SK-N-SH (cell line): Measurements from ENCODE around the gene ZKSCAN2. TPM values are rescaled to one million over a fixed set of nuclear protein-coding genes. Genes with fewer than 3 reads are reported as not detected.

Experiments
- CTCF ChIA-PET: fragments of 300-600, 350-600 bp; formaldehyde crosslinking; extraction: SDS; loops from one replicate; lab custom pipeline; 2021; lab: Yijun Ruan, JAX
- POLR2A ChIA-PET: fragments of 350-600 bp; sonication (Branson Sonifier 250); formaldehyde crosslinking; extraction: SDS; loops from one replicate; lab custom pipeline; 2020; ENCODE audit warnings: antibody characterized with exemption, inconsistent platforms; lab: Yijun Ruan, JAX
- DNase-seq: peaks from one replicate; pipeline ENCODE4 v3.0.0; 2012
- H2AFZ ChIP-seq: fragments of 200-600 bp; sonication (generic); 2 replicates; pipeline ENCODE4 v1.8.1; 2016; ENCODE audit warnings: antibody characterized with exemption, mild to moderate bottlenecking, low read depth
- H3F3A ChIP-seq: fragments of 200-600 bp; sonication (generic); replicated peaks from 2 replicates; pipeline ENCODE3; 2016; ENCODE audit warnings: antibody characterized with exemption, mild to moderate bottlenecking; ENCODE audit not compliant: insufficient read depth
- H3K27ac ChIP-seq, 2 experiments: fragments of 200-500 bp in 1 of 2; fragments of 200-600 bp in 1 of 2; sonication (Bioruptor generic) in 1 of 2; sonication (generic), shearing (Covaris generic) in 1 of 2; 2 replicates each; pipeline versions ENCODE4 v1.5.1 to v1.6.1; 2014 to 2016; ENCODE audit warnings: low read depth in 2 of 2, inconsistent platforms in 1 of 2, low read length in 1 of 2, mild to moderate bottlenecking in 1 of 2, mixed read lengths in 1 of 2
- H3K27me3 ChIP-seq: fragments of 200-600 bp; sonication (generic), shearing (Covaris generic); 2 replicates; pipeline ENCODE4 v1.6.1; 2016; ENCODE audit warnings: mixed run types; ENCODE audit not compliant: insufficient read depth
- H3K36me3 ChIP-seq, 2 experiments: fragments of 200-500 bp in 1 of 2; fragments of 200-600 bp in 1 of 2; sonication (Bioruptor generic) in 1 of 2; sonication (generic) in 1 of 2; replicated peaks in 1 of 2; 2 replicates each; pipeline versions ENCODE3 to v1.5.1; 2014 to 2016; ENCODE audit warnings: low read length in 1 of 2, mild to moderate bottlenecking in 1 of 2; ENCODE audit not compliant: insufficient read depth in 2 of 2, control insufficient read depth in 1 of 2
- H3K4me1 ChIP-seq, 2 experiments: fragments of 200-500 bp in 1 of 2; fragments of 200-600 bp in 1 of 2; sonication (Bioruptor generic) in 1 of 2; sonication (generic), shearing (Covaris generic) in 1 of 2; 2 replicates each; pipeline versions ENCODE4 v1.5.1 to v1.6.1; 2014 to 2016; ENCODE audit warnings: low read depth in 1 of 2, low read length in 1 of 2, mixed run types in 1 of 2; ENCODE audit not compliant: insufficient read depth in 2 of 2, control insufficient read depth in 1 of 2
- H3K4me2 ChIP-seq: fragments of 200-600 bp; sonication (generic), shearing (Covaris generic); 2 replicates; pipeline ENCODE4 v1.6.1; 2017; ENCODE audit warnings: mixed run types
- H3K4me3 ChIP-seq, 2 experiments: fragments of 200-500 bp in 1 of 2; fragments of 200-600 bp in 1 of 2; sonication (Bioruptor generic) in 1 of 2; sonication (generic), shearing (Covaris generic) in 1 of 2; 2 replicates each; pipeline versions ENCODE4 v1.5.1 to v1.8.1; 2014 to 2016; ENCODE audit warnings: low read depth in 2 of 2, inconsistent platforms in 1 of 2, low read length in 1 of 2, mild to moderate bottlenecking in 1 of 2, mixed read lengths in 1 of 2, moderate library complexity in 1 of 2
- H3K79me2 ChIP-seq: fragments of 200-600 bp; sonication (generic); 2 replicates; pipeline ENCODE4 v1.8.1; 2017; ENCODE audit warnings: mild to moderate bottlenecking; ENCODE audit not compliant: insufficient read depth
- H3K9ac ChIP-seq: fragments of 200-600 bp; sonication (generic); 2 replicates; pipeline ENCODE4 v1.6.1; 2017; ENCODE audit warnings: mixed run types
- H3K9me2 ChIP-seq: fragments of 200-600 bp; sonication (generic); 2 replicates; pipeline ENCODE4 v1.6.1; 2017; ENCODE audit warnings: mixed run types
- H3K9me3 ChIP-seq: fragments of 200-600 bp; sonication (generic); 2 replicates; pipeline ENCODE4 v1.6.1; 2017; ENCODE audit warnings: mixed run types, mild to moderate bottlenecking, moderate library complexity
- H4K20me1 ChIP-seq: fragments of 200-600 bp; sonication (generic); 2 replicates; pipeline ENCODE4 v1.6.1; 2017; ENCODE audit warnings: mild to moderate bottlenecking, mixed run types; ENCODE audit not compliant: insufficient read depth
- EP300 ChIP-seq, 2 experiments: IDR thresholded peaks; 2 replicates each; pipeline versions ENCODE4 v1.4.0 to v1.6.1; 2012; ENCODE audit warnings: borderline replicate concordance in 1 of 2, low read depth in 1 of 2, low read length in 1 of 2
- MAX ChIP-seq: IDR thresholded peaks from 2 replicates; pipeline ENCODE4 v1.4.0; 2012; ENCODE audit warnings: low read depth
- MEF2A ChIP-seq: IDR thresholded peaks from 2 replicates; pipeline ENCODE4 v1.4.0; 2012; ENCODE audit warnings: low read depth, borderline replicate concordance
- NRF1 ChIP-seq: IDR thresholded peaks from 2 replicates; pipeline ENCODE4 v1.6.1; 2012; ENCODE audit warnings: low read depth, mild to moderate bottlenecking, low read length
- TEAD4 ChIP-seq: IDR thresholded peaks from 2 replicates; pipeline ENCODE4 v1.4.0; 2012; ENCODE audit warnings: mild to moderate bottlenecking, borderline replicate concordance; ENCODE audit not compliant: insufficient read depth
- WGBS: methylation state at CpG from one replicate; pipeline ENCODE4 v1.1.6; 2017; ENCODE audit warnings: low lambda C conversion rate; 5-methylcytosine and 5-hydroxymethylcytosine counted together
- polyA plus RNA-seq, 3 experiments: library from polyadenylated mRNA; depleted of rRNA; stranded (reverse); fragments of >200 nt; gene quantifications; 2 replicates each; pipeline ENCODE4 v1.2.3, GENCODE V29; 2012
- TF ChIP-seq, protein P1 (sequence below): fragments of 200-600 bp; sonication (generic); IDR thresholded peaks from 2 replicates; pipeline ENCODE4 v1.6.1; 2017; ENCODE audit warnings: antibody characterized with exemption, mild to moderate bottlenecking, moderate library complexity
- TF ChIP-seq, protein P2 (sequence below): IDR thresholded peaks from 2 replicates; pipeline ENCODE4 v1.6.1; 2012; ENCODE audit warnings: mild to moderate bottlenecking, low read depth, low read length, moderate library complexity
- TF ChIP-seq, protein P3 (sequence below): IDR thresholded peaks from 2 replicates; pipeline ENCODE4 v1.4.0; 2012; ENCODE audit warnings: low read depth, borderline replicate concordance
- TF ChIP-seq, protein P4 (sequence below): fragments of 150-350 bp; IDR thresholded peaks from 2 replicates; pipeline ENCODE4 v1.6.1; 2017; ENCODE audit warnings: antibody characterized with exemption, low read length, low read depth, borderline replicate concordance

Gene ZKSCAN2
- polyA plus RNA-seq, 1 of the 3 experiments (the other 2 are of a cell fraction), result 1.6 TPM

DNA sequence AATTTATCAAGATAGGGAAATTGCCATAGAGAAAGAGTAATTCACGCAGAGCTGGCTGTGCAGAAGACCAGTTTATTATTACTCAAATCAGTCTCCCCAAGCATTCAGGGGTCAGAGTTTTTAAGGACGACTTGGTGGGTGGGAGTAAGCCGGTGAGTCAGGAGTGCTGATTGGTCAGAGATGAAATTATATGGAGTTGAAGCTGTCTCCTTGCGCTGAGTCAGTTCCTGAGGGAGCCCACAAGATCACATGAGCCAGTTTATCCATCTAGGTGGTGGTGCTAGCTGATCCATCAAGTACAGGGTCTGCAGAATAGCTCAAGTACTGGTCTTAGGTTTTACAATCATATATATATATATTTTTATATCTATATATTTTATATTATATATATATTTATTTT, 46.9 kb downstream of the ZKSCAN2 start (continued):
- TF ChIP-seq MAX, result no peak

DNA sequence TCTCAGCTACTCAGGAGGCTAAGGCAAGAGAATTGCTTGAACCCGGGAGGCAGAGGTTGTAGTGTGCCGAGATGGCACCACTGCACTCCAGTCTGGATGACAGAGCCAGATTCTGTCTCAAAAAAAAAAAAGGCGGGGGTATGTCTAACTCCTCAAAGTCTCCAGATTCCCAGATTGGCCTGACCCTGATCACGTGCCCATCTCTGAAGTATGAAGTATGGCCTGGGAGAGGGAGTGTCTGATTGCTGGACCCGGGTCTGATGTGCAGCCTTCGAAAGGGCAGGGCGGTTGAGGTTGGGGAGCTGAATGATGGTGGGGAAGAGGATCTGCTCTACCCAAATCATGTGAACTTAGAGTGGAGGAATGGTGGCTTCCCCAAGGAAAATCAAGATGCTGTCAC, 58.2 kb downstream of the ZKSCAN2 start:
- H3K4me1 ChIP-seq, result no peaks in the 10 kb centered on the region
- 76% methylated on average over 7 of the region's 7 CpGs for WGBS
- H3K36me3 ChIP-seq, result no peaks in the 10 kb centered on the region
- peaks cover 7% of the 10 kb centered on the region for H3F3A ChIP-seq
- TF ChIP-seq NRF1 (no peak), EP300 (IDR thresholded peaks at IDR 0.05; ENCODE audit: borderline replicate concordance in 1 of 2, low read depth in 1 of 2, low read length in 1 of 2) (no peak), MEF2A (no peak), TEAD4 (no peak)
- TF ChIP-seq, protein P1, sequence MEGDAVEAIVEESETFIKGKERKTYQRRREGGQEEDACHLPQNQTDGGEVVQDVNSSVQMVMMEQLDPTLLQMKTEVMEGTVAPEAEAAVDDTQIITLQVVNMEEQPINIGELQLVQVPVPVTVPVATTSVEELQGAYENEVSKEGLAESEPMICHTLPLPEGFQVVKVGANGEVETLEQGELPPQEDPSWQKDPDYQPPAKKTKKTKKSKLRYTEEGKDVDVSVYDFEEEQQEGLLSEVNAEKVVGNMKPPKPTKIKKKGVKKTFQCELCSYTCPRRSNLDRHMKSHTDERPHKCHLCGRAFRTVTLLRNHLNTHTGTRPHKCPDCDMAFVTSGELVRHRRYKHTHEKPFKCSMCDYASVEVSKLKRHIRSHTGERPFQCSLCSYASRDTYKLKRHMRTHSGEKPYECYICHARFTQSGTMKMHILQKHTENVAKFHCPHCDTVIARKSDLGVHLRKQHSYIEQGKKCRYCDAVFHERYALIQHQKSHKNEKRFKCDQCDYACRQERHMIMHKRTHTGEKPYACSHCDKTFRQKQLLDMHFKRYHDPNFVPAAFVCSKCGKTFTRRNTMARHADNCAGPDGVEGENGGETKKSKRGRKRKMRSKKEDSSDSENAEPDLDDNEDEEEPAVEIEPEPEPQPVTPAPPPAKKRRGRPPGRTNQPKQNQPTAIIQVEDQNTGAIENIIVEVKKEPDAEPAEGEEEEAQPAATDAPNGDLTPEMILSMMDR, result no peak
- TF ChIP-seq, protein P2, sequence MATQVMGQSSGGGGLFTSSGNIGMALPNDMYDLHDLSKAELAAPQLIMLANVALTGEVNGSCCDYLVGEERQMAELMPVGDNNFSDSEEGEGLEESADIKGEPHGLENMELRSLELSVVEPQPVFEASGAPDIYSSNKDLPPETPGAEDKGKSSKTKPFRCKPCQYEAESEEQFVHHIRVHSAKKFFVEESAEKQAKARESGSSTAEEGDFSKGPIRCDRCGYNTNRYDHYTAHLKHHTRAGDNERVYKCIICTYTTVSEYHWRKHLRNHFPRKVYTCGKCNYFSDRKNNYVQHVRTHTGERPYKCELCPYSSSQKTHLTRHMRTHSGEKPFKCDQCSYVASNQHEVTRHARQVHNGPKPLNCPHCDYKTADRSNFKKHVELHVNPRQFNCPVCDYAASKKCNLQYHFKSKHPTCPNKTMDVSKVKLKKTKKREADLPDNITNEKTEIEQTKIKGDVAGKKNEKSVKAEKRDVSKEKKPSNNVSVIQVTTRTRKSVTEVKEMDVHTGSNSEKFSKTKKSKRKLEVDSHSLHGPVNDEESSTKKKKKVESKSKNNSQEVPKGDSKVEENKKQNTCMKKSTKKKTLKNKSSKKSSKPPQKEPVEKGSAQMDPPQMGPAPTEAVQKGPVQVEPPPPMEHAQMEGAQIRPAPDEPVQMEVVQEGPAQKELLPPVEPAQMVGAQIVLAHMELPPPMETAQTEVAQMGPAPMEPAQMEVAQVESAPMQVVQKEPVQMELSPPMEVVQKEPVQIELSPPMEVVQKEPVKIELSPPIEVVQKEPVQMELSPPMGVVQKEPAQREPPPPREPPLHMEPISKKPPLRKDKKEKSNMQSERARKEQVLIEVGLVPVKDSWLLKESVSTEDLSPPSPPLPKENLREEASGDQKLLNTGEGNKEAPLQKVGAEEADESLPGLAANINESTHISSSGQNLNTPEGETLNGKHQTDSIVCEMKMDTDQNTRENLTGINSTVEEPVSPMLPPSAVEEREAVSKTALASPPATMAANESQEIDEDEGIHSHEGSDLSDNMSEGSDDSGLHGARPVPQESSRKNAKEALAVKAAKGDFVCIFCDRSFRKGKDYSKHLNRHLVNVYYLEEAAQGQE, result no peak
- TF ChIP-seq, protein P3, sequence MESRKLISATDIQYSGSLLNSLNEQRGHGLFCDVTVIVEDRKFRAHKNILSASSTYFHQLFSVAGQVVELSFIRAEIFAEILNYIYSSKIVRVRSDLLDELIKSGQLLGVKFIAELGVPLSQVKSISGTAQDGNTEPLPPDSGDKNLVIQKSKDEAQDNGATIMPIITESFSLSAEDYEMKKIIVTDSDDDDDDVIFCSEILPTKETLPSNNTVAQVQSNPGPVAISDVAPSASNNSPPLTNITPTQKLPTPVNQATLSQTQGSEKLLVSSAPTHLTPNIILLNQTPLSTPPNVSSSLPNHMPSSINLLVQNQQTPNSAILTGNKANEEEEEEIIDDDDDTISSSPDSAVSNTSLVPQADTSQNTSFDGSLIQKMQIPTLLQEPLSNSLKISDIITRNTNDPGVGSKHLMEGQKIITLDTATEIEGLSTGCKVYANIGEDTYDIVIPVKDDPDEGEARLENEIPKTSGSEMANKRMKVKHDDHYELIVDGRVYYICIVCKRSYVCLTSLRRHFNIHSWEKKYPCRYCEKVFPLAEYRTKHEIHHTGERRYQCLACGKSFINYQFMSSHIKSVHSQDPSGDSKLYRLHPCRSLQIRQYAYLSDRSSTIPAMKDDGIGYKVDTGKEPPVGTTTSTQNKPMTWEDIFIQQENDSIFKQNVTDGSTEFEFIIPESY, result no peak
- TF ChIP-seq, protein P4, sequence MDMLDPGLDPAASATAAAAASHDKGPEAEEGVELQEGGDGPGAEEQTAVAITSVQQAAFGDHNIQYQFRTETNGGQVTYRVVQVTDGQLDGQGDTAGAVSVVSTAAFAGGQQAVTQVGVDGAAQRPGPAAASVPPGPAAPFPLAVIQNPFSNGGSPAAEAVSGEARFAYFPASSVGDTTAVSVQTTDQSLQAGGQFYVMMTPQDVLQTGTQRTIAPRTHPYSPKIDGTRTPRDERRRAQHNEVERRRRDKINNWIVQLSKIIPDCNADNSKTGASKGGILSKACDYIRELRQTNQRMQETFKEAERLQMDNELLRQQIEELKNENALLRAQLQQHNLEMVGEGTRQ, result no peak
- no peaks in the 10 kb centered on the region for H3K79me2 ChIP-seq
- H3K4me3 ChIP-seq, result no peak overlapping the region
- H2AFZ ChIP-seq, result no peak overlapping the region
- no peak for DNase-seq
- H3K9me3 ChIP-seq, result no peaks in the 10 kb centered on the region
- no peak overlapping the region for H3K27ac ChIP-seq
- H3K27me3 ChIP-seq, result no peaks in the 10 kb centered on the region
- no peak overlapping the region for H3K4me2 ChIP-seq
- no peak overlapping the region for H3K9ac ChIP-seq
- no peaks in the 10 kb centered on the region for H4K20me1 ChIP-seq
- POLR2A ChIA-PET, result no interaction called here
- H3K9me2 ChIP-seq, result no peaks in the 10 kb centered on the region
- CTCF ChIA-PET, result no interaction called here
